ENCODE measurements around the gene LILRA6.
"Not testable (repeated sequence)": the region's sequence is repeated elsewhere in the genome, so short reads cannot be mapped to it uniquely, and the experiment has no call there.

DNA sequence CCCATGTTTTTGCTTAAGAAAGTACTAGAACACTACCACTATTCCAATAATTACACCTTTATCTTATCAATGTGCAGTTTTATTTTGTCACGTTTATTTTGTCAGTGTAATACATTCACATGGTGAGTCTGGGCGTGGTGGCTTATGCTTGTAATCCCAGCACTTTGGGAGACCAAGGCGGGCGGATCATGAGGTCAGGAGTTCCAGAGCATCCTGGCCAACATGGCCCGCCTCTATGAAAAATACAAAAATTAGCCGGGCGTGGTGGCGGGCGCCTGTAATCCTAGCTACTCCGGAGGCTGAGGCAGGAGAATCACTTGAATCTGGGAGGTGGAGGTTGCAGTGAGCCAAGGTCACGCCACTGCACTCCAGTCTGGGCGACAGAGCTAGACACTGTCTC, 48.1 kb downstream of the LILRA6 start:
- TF ChIP-seq, protein P1, sequence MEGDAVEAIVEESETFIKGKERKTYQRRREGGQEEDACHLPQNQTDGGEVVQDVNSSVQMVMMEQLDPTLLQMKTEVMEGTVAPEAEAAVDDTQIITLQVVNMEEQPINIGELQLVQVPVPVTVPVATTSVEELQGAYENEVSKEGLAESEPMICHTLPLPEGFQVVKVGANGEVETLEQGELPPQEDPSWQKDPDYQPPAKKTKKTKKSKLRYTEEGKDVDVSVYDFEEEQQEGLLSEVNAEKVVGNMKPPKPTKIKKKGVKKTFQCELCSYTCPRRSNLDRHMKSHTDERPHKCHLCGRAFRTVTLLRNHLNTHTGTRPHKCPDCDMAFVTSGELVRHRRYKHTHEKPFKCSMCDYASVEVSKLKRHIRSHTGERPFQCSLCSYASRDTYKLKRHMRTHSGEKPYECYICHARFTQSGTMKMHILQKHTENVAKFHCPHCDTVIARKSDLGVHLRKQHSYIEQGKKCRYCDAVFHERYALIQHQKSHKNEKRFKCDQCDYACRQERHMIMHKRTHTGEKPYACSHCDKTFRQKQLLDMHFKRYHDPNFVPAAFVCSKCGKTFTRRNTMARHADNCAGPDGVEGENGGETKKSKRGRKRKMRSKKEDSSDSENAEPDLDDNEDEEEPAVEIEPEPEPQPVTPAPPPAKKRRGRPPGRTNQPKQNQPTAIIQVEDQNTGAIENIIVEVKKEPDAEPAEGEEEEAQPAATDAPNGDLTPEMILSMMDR (conservative IDR thresholded peaks at IDR 0.05): not testable (repeated sequence)
- TF ChIP-seq EZH2 (IDR thresholded peaks at IDR 0.05; ENCODE audit: low read depth): not testable (repeated sequence)
